ENCODE data around the gene TRAF3.

The TRAF3 gene

DNA sequence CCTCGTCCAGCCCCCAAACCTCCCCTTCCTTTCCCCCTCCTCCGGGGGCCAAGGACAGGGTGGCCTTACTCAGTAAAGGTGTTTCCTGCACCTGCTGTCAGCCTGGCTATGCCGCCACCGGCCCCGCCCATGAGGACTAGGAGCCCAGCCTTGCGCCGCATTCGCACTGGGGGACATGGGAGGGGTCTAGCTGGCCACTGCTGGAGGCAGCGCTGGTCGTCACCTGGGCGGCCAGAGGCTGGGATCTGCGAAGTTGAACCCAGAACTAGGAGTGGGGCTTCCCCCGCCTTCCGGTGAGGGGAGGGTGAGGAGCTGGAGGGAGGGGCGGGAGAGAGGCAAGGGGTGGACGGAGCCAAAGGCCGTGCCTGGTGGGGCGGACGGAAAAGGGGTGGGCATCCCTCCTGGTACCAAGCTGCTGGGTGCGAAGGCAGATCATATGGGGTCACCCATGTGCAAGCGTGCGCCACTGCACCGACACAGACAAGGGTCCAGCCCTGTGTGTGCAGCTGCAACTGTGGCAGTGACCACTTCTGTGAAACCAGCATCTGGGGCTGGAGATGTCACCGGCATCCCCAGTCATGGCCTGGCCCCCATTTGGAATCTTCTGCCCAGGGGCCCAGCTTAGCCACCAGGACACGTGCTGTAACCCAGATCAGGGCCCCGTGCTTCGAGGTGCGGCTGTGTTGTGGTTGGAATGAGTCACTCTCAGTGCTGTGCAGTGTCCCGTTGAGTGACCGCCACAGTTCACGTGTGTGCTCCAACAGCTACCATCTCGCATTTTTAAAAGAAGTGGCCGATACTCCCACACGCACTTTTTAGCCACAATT lies 153.7 kb downstream of the TRAF3 start:
- ATAC-seq (ENCODE audit: insufficient read depth, low read depth), result no peak
- Histone ChIP-seq H3K4me1 (ENCODE audit: insufficient read depth, low read length) (peaks cover 16% of the 10 kb centered on the region), H4K20me1 (ENCODE audit: insufficient read depth, low read length) (no peaks in the 10 kb centered on the region), H3K27me3 (ENCODE audit: insufficient read depth, low read length, poor library complexity) (no peaks in the 10 kb centered on the region), H3K27ac (ENCODE audit: low read length) (no peak overlapping the region), H3K9me3 (ENCODE audit: insufficient read depth, low read length, severe bottlenecking) (no peaks in the 10 kb centered on the region), H2AFZ (ENCODE audit: low read depth, low read length) (no peak overlapping the region), H3K9ac (ENCODE audit: low read depth, low read length) (no peak overlapping the region), H3K36me3 (ENCODE audit: insufficient read depth, low read length) (no peaks in the 10 kb centered on the region), H3K4me2 (ENCODE audit: insufficient read depth, low read length) (no peak overlapping the region), H3K4me3 (ENCODE audit: low read depth in 1 of 2, low read length in 2 of 2) (no peak overlapping the region), H3K79me2 (ENCODE audit: insufficient read depth, low read length) (no peaks in the 10 kb centered on the region)
- TF ChIP-seq CTCF (IDR thresholded peaks at IDR 0.05; ENCODE audit: borderline replicate concordance, extremely low read depth, low read length, poor library complexity, severe bottlenecking) (no peak), EZH2 (IDR thresholded peaks at IDR 0.05; ENCODE audit: borderline replicate concordance, low read depth, low read length, severe bottlenecking) (no peak)
- no peak for DNase-seq

- no peak overlapping the region for H3K9ac ChIP-seq (ENCODE audit: low read depth, low read length)
- H3K27ac ChIP-seq (ENCODE audit: low read length), result no peak overlapping the region
- H2AFZ ChIP-seq (ENCODE audit: low read depth, low read length), result no peak overlapping the region
- no peak for DNase-seq
- H3K4me2 ChIP-seq (ENCODE audit: insufficient read depth, low read length), result no peak overlapping the region
- H4K20me1 ChIP-seq (ENCODE audit: insufficient read depth, low read length), result no peaks in the 10 kb centered on the region
- peaks cover 16% of the 10 kb centered on the region for H3K4me1 ChIP-seq (ENCODE audit: insufficient read depth, low read length)
- H3K9me3 ChIP-seq (ENCODE audit: insufficient read depth, low read length, severe bottlenecking), result no peaks in the 10 kb centered on the region
- H3K36me3 ChIP-seq (ENCODE audit: insufficient read depth, low read length), result no peaks in the 10 kb centered on the region
- TF ChIP-seq EZH2 (IDR thresholded peaks at IDR 0.05; ENCODE audit: borderline replicate concordance, low read depth, low read length, severe bottlenecking), result no peak
- TF ChIP-seq CTCF (IDR thresholded peaks at IDR 0.05; ENCODE audit: borderline replicate concordance, extremely low read depth, low read length, poor library complexity, severe bottlenecking), result no peak
- H3K4me3 ChIP-seq (ENCODE audit: low read depth in 1 of 2, low read length in 2 of 2), result no peak overlapping the region
- H3K27me3 ChIP-seq (ENCODE audit: insufficient read depth, low read length, poor library complexity), result no peaks in the 10 kb centered on the region
- ATAC-seq (ENCODE audit: insufficient read depth, low read depth), result no peak
- H3K79me2 ChIP-seq (ENCODE audit: insufficient read depth, low read length), result no peaks in the 10 kb centered on the region
Measured at GRCh38 chr14:102931580-102932285, 154.5 kb downstream of the TRAF3 start.

DNA sequence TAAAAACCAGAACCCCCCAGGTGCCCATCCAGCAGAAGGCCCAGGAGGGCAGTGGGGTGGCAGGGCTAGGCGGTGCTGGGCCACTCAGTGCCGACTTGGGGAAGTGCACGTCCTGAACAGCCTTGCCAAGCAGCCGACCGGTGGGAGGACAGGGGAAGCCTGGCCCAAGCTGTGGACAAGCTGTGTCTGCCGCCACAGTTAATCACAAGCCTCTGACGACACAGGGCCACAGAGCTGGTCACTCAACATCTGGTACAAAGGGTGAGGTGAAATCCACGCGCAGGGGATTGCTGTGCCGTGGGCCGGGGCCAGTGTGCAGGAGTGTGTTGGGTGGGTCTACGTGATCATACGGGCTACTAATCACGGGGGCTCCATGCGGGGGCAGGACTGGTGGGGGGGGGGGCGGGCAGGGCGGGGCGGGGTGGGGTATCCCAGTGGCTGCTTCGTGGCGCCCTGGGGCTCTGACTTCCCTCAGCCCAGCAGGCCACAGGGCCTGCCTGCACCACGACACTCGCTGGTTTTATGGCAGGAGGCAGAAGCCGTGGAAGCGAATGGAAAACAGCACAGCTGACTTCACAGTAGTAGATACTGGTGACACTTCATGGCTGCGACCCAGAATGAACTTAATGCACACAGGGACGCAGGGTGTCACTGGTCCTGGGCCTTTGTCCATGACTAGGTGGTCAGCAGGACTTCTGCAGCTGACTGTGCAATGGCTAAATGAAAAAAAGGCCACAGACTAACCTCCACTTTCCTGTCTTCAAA lies 155.4 kb downstream of the TRAF3 start:
- no peak overlapping the region for H3K4me2 ChIP-seq (ENCODE audit: insufficient read depth, low read length)
- H3K4me1 ChIP-seq (ENCODE audit: insufficient read depth, low read length), result peaks cover 16% of the 10 kb centered on the region
- no peak for TF ChIP-seq EZH2 (IDR thresholded peaks at IDR 0.05; ENCODE audit: borderline replicate concordance, low read depth, low read length, severe bottlenecking)
- no peak for TF ChIP-seq CTCF (IDR thresholded peaks at IDR 0.05; ENCODE audit: borderline replicate concordance, extremely low read depth, low read length, poor library complexity, severe bottlenecking)
- ATAC-seq (ENCODE audit: insufficient read depth, low read depth), result no peak
- no peak for DNase-seq
- H2AFZ ChIP-seq (ENCODE audit: low read depth, low read length), result no peak overlapping the region
- H3K27me3 ChIP-seq (ENCODE audit: insufficient read depth, low read length, poor library complexity), result no peaks in the 10 kb centered on the region
- no peaks in the 10 kb centered on the region for H3K9me3 ChIP-seq (ENCODE audit: insufficient read depth, low read length, severe bottlenecking)
- no peaks in the 10 kb centered on the region; the same call in 1 of the 2 replicates for H4K20me1 ChIP-seq (ENCODE audit: insufficient read depth, low read length)
- no peaks in the 10 kb centered on the region for H3K79me2 ChIP-seq (ENCODE audit: insufficient read depth, low read length)
- no peak overlapping the region for H3K27ac ChIP-seq (ENCODE audit: low read length)
- H3K36me3 ChIP-seq (ENCODE audit: insufficient read depth, low read length), result no peaks in the 10 kb centered on the region
- no peak overlapping the region for H3K9ac ChIP-seq (ENCODE audit: low read depth, low read length)
- no peak overlapping the region for H3K4me3 ChIP-seq (ENCODE audit: low read depth in 1 of 2, low read length in 2 of 2)

Data from DND-41 (cell line).